Cardiac fibroblast (primary cell): ENCODE results near the gene TEX48.

Source experiments
- DNase-seq, 2 donors: peaks; one replicate each; pipeline versions ENCODE4 v3.0.0 to v3.0.0-alpha.2; 2010; ENCODE audit warnings: low read depth in 2 of 2
- H3K4me3 ChIP-seq, 2 donors: replicated peaks in 1 of 2; 1 replicate in 1 of 2; 2 replicates in 1 of 2; pipeline ENCODE4 v1.5.1; 2011; ENCODE audit warnings: low read depth in 2 of 2, low read length in 2 of 2, mild to moderate bottlenecking in 2 of 2, moderate library complexity in 1 of 2
- CTCF ChIP-seq: IDR thresholded peaks from one replicate; pipeline ENCODE4 v1.5.1; 2011; ENCODE audit warnings: low read depth, mild to moderate bottlenecking, low read length, inconsistent platforms

Gene TEX48

GRCh38 chr9:114682846-114683245 lies 854 bp upstream of the TEX48 start:
- H3K4me3 ChIP-seq, result no peak overlapping the region
- DNase-seq, result no peak
- TF ChIP-seq CTCF, result no peak

- H3K4me3 ChIP-seq, result no peak overlapping the region
- no peak for DNase-seq
- no peak for TF ChIP-seq CTCF
Observed at GRCh38 chr9:114680259-114681001, 1.6 kb downstream of the TEX48 start.

GRCh38 chr9:114678795-114679194 lies 3.2 kb downstream of the TEX48 start:
- no peak for TF ChIP-seq CTCF
- no peak overlapping the region for H3K4me3 ChIP-seq
- peak in 1 of 2 donors; percentile 37 for DNase-seq

- no peak for DNase-seq
- no peak for TF ChIP-seq CTCF
- H3K4me3 ChIP-seq, result no peak overlapping the region
Observed at GRCh38 chr9:114678130-114678529, 3.9 kb downstream of the TEX48 start.

- no peak for TF ChIP-seq CTCF
- no peak overlapping the region for H3K4me3 ChIP-seq
- DNase-seq, result peak; percentile 98 to 100
Observed at GRCh38 chr9:114677418-114677817, 4.6 kb downstream of the TEX48 start.

GRCh38 chr9:114676901-114677300 lies 5.1 kb downstream of the TEX48 start:
- H3K4me3 ChIP-seq, result no peak overlapping the region
- no peak for DNase-seq
- TF ChIP-seq CTCF, result no peak
